Measurements from ENCODE around the gene PPP2R3C. TPM values are rescaled to one million over a fixed set of nuclear protein-coding genes. Genes with fewer than 3 reads are reported as not detected.

PPP2R3C gene
- total and polyA plus RNA-seq, 2 of the 13 experiments (the other 11 are each of a cell fraction or from before 2014, with no cell fraction given), result 63.4 to 102 TPM

GRCh38 chr14:35073486-35073885 is 48.3 kb downstream of the PPP2R3C start:
- no peaks in the 10 kb centered on the region for H3K79me2 ChIP-seq (ENCODE audit: insufficient read depth, low read length)
- WGBS (ENCODE audit: low lambda C conversion rate), result 98% methylated on average over 1 of the region's 1 CpG
- H3K4me3 ChIP-seq (replicated peaks in 1 of 3; ENCODE audit: insufficient read depth in 1 of 3, low read depth in 2 of 3, low read length in 3 of 3), result no peak overlapping the region
- no peaks in the 10 kb centered on the region for H4K20me1 ChIP-seq (ENCODE audit: insufficient read depth, low read length)
- no peaks in the 10 kb centered on the region for H3K9me3 ChIP-seq (ENCODE audit: low read length)
- no peak for TF ChIP-seq PHF5A (CRISPR knock-in tag; IDR thresholded peaks at IDR 0.05; ENCODE audit: low read depth, unreplicated experiment)
- no peak for TF ChIP-seq SRSF1 (optimal IDR thresholded peaks at IDR 0.05; ENCODE audit: low read depth, low read length)
- TF ChIP-seq THAP7 (CRISPR knock-in tag; IDR thresholded peaks at IDR 0.05), result no peak
- TF ChIP-seq AGO1 (IDR thresholded peaks at IDR 0.05; ENCODE audit: low read depth, low read length, poor library complexity, severe bottlenecking), result no peak
- TF ChIP-seq FLYWCH1 (CRISPR knock-in tag; IDR thresholded peaks at IDR 0.05), result no peak
- TF ChIP-seq ZFAT (CRISPR knock-in tag; conservative IDR thresholded peaks at IDR 0.05), result no peak
- TF ChIP-seq FOXP1 (IDR thresholded peaks at IDR 0.05), result no peak
- no peak for TF ChIP-seq FOXP1 (CRISPR knock-in tag; IDR thresholded peaks at IDR 0.05)
- no peak for TF ChIP-seq FOSL2 (CRISPR knock-in tag; IDR thresholded peaks at IDR 0.05)
- TF ChIP-seq ZNF891 (CRISPR knock-in tag; IDR thresholded peaks at IDR 0.05), result no peak
- TF ChIP-seq ZNF180 (CRISPR knock-in tag; IDR thresholded peaks at IDR 0.05; ENCODE audit: borderline replicate concordance, low read depth), result no peak
- TF ChIP-seq ZNF3 (CRISPR knock-in tag; IDR thresholded peaks at IDR 0.05), result no peak
- TF ChIP-seq ZNF83 (CRISPR knock-in tag; IDR thresholded peaks at IDR 0.05; ENCODE audit: borderline replicate concordance), result no peak
- no peak for TF ChIP-seq GFI1 (CRISPR knock-in tag; IDR thresholded peaks at IDR 0.05; ENCODE audit: borderline replicate concordance)
- no peak for TF ChIP-seq SRSF9 (IDR thresholded peaks at IDR 0.05; ENCODE audit: borderline replicate concordance, insufficient read depth, low read depth, low read length, poor library complexity, severe bottlenecking)
- DNase-seq (ENCODE audit: low spot score) (no peak), ATAC-seq (no peak), FAIRE-seq (no peak)
- peaks cover 7 to 16% of the 10 kb centered on the region in 2 experiments; a peak in 4 of 5 replicates for H3K36me3 ChIP-seq (replicated peaks in 1 of 2; ENCODE audit: control insufficient read depth in 1 of 2, insufficient read depth in 2 of 2, low read length in 2 of 2)
- CTCF ChIA-PET (ENCODE audit: low intra/inter-chr PET ratio, low total read pairs), result no interaction called here
- no peaks in the 10 kb centered on the region for H3K27me3 ChIP-seq (ENCODE audit: control insufficient read depth in 1 of 2, insufficient read depth in 2 of 2, low read length in 2 of 2)
- POLR2A ChIA-PET, result interaction anchor here (1.4 kb wide), 1 partner anchor 27 kb away, joined by 4 read pairs; the partner anchor contains the start of gene FAM177A1
- intact Hi-C loops (cut with micrococcal nuclease; ENCODE audit: unreplicated experiment) (no loop called here), in situ Hi-C loops (cut with HindIII; ENCODE audit: extremely low pct_ligation_motif_present, low pct_unique_long_range_greater_than_20kb) (no loop called here)
- no peak overlapping the region for H3K9ac ChIP-seq (ENCODE audit: insufficient read depth, low read depth, low read length)
- H3K4me2 ChIP-seq (ENCODE audit: low read depth, low read length), result no peak overlapping the region
- H3K27ac ChIP-seq (ENCODE audit: extremely low read length, insufficient read depth, low read length), result no peak overlapping the region
- H3K4me1 ChIP-seq (ENCODE audit: insufficient read depth, low read length), result peaks cover 13% of the 10 kb centered on the region
- BruUV-seq (replicated peaks), result no TSS peak
- H2AFZ ChIP-seq (ENCODE audit: low read length), result no peak overlapping the region
